GM12865 (cell line): ENCODE data around the gene TUBD1.

Experiments used
- DNase-seq: peaks from one replicate; pipeline ENCODE4 v3.0.0; 2010; ENCODE audit warnings: low read depth
- H3K4me3 ChIP-seq: 2 replicates; pipeline ENCODE4 v1.5.1; 2011; ENCODE audit warnings: mild to moderate bottlenecking, low read depth, low read length, control low read depth
- TF ChIP-seq, protein P1 (sequence below): IDR thresholded peaks from 2 replicates; pipeline ENCODE4 v1.5.1; 2011; ENCODE audit warnings: low read length, control low read depth, low read depth, inconsistent platforms; ENCODE audit not compliant: insufficient read depth; ENCODE audit errors: missing control alignments

TUBD1 gene

DNA sequence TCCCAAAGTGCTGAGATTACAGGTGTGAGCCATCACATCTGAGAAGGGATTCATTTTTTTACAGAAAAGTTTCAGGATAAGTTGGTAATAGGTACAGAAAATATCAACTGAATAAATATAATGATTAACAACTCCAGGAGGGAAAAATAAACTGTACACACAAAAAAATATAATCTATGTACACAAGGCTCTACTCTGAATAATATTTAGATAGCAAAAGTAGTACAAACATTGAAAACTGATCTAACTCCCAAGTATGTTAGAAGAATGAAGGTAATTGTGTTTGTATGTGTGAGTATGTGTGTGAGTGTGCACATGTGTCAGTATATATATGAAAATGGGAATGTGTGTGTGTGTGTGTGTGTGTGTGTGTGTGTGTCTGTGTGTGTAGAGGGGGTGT is 20.4 kb downstream of the TUBD1 start:
- H3K4me3 ChIP-seq, result no peak overlapping the region
- DNase-seq, result no peak
- TF ChIP-seq, protein P1, sequence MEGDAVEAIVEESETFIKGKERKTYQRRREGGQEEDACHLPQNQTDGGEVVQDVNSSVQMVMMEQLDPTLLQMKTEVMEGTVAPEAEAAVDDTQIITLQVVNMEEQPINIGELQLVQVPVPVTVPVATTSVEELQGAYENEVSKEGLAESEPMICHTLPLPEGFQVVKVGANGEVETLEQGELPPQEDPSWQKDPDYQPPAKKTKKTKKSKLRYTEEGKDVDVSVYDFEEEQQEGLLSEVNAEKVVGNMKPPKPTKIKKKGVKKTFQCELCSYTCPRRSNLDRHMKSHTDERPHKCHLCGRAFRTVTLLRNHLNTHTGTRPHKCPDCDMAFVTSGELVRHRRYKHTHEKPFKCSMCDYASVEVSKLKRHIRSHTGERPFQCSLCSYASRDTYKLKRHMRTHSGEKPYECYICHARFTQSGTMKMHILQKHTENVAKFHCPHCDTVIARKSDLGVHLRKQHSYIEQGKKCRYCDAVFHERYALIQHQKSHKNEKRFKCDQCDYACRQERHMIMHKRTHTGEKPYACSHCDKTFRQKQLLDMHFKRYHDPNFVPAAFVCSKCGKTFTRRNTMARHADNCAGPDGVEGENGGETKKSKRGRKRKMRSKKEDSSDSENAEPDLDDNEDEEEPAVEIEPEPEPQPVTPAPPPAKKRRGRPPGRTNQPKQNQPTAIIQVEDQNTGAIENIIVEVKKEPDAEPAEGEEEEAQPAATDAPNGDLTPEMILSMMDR, result no peak

DNA sequence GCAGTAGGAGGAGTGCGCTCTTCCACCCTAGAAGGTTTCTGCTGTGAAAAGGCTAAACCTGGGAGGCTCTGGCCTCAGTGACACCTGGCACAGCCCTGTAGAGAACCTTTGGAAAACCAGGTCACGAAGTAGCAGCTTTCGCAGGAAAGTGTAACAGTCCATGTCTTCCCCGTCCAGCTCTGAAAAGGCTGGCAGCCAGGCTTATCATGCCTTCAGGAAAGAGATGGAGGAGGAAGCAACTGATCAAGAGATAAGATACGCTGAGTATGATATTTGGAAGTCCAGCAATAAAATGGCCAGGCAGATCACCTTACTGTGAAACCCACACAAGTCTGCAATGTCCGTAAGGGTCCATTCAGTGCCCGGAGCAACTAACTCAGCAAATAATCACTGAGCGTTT is 22.3 kb downstream of the TUBD1 start:
- no peak overlapping the region for H3K4me3 ChIP-seq
- DNase-seq, result no peak
- TF ChIP-seq, protein P1, result no peak

DNA sequence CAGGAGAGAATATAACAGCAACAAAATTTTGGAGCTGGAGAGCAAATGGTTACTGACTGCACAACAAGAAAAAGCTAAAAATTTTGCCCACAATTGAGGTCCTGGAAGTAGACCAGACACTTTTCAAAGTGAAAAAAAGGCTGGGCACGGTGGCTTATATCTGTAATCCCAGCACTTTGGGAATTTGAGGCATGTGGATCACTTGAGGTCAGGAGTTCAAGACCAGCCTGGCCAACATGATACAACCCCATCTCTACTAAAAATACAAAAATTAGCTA is 22.9 kb downstream of the TUBD1 start:
- no peak overlapping the region for H3K4me3 ChIP-seq
- DNase-seq, result no peak
- TF ChIP-seq, protein P1, result no peak

DNA sequence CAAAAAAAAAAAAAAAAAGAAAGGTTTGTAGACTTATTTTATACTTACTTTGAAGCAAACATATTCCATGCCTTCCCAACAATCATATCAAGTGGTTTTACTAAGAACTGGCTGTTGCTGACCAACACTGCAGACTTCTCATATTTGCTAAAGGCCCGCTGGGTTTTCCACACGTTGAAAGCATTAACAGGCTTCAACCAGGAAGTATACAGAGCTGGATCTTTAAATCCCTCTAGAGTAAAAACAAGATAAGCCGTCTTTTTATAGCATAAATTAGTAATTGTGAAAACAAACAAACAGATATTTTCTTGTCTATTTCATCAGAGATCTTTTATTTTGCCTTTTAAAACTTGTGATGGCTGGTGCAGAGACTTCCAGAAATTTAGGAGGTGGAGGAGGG is 29.1 kb downstream of the TUBD1 start:
- TF ChIP-seq, protein P1, result no peak
- no peak overlapping the region for H3K4me3 ChIP-seq
- no peak for DNase-seq

DNA sequence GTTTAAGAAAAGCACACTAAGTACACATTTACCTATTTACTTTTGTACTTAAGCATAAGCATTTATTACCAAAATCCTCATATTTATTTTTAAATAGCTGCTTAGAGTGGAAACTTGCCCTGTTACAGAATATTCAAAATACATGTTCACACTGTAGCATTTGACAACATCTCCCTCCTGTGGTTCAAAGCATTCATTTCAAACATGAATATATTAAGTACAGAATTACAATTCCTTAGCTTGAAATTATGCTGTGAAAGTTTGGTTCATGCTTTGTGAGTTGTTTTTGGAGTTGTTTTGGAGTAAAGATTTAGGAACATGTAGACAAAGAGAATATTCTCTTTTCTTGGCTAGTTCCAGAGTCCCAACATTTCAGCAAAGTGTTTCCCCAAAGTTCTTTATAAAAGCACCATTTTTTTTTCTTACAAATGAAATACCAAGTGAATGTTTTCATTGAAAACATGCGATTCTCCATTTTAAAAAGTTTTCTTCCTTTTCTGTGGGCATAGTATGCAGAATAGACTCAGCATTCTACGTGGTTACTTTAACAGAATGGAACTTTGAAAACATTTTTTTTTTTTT is 33.2 kb downstream of the TUBD1 start:
- DNase-seq, result peak; percentile 55
- H3K4me3 ChIP-seq, result no peak overlapping the region
- TF ChIP-seq, protein P1, result peak; percentile 12

DNA sequence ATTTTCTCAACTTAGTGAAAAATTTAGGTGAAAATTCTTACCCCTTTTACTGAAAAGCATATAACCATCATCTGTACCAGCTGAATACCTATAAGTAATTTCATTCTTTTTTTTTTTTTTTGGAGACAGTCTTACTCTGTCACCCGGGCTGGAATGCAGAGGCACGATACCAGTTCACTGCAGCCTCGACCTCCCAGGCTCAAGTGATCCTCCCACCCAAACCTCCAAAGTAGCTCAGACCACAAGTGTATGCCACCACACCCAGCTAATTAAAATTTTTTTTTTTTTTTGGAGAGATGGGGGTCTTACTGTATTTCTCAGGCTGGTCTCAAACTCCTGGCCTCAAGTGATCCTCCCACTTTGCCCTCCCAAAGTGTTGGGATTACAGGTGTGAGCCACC is 33.8 kb downstream of the TUBD1 start:
- DNase-seq, result no peak
- TF ChIP-seq, protein P1, result no peak
- no peak overlapping the region for H3K4me3 ChIP-seq

DNA sequence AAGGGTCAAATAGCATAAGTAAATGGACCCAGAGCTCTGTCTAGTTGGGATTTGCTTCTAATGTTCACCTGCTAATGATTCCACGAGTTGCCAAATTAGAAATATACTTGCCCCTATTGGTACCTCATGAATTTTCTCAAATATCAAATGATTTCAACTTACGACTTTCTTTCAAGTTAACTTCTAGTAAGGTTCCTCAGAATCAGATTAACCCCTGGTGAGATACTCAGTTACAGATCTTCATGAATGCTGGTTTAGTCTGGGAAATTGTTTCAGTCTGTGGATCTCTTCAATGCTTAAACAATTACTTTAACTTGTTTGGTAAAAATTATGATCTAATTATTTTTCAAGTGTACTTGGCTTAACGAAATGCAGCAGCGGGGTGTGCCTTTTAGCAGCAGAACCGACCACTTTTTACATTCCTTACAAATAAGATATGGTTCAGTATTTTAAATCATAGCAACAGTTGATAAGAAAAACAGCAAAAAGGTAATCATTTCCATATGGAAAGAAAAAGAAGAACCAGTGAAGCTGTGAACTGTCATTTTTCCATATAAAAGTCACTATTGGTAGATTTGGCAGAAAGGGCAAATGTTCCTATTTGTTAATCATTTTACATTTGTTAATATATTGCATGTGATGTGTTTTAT is 34.5 kb downstream of the TUBD1 start:
- TF ChIP-seq, protein P1, result no peak
- DNase-seq, result no peak

More for the DNA sequence above, 34.5 kb downstream of the TUBD1 start:
- H3K4me3 ChIP-seq, result no peak overlapping the region
